ENCODE results near the gene CDKAL1. TPM values are rescaled to one million over a fixed set of nuclear protein-coding genes. Genes with fewer than 3 reads are reported as not detected.

Gene CDKAL1
- total and polyA plus RNA-seq, 9 of the 15 experiments (the other 6 are each of a cell fraction or from before 2014, with no cell fraction given), result 11.2 to 36.3 (median 20.1) TPM

DNA sequence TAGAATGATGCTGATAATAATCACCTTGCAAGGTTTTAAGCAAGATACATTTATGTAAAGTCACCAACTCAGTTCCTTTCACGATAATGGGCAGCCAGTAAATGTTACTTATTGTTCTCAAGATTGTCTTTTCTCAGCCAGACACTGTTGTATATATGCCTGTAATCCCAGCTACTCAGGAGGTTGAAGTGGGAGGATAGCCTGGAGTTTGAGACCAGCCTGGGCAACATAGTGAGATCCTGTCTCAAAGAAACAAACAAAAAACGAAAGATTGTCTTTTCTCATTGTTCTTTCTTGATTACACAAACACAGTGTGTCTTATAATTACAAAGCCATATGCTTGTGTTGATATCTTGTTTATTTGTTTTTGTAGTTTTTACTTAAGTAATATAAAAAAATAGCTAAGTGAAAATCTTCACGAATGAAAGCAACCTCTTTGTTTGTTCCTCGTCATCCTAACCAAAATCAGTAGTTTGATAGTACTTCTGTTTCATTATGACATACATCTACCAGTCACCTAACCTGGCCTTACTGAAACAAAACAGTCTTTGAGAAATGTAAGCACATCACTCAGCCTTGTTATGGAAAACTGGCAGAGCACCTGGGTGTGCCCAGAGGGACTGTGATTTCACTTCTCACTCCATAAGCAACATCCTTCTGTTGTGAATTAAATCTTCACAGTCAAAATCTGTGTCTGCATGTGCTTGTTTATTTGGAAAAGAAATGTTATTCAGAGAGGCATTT is 623.1 kb downstream of the CDKAL1 start:
- CTCF ChIA-PET (ENCODE audit: low intra/inter-chr PET ratio), result no interaction called here
- no peaks in the 10 kb centered on the region for H3K36me3 ChIP-seq (ENCODE audit: control insufficient read depth, insufficient read depth, low read length)
- 31% methylated on average over 4 of the region's 4 CpGs for WGBS (ENCODE audit: insufficient coverage, low coverage, missing lambda C conversion rate)
- H3K4me2 ChIP-seq (ENCODE audit: insufficient read depth, low read length), result no peak overlapping the region
- no peak for DNase-seq (ENCODE audit: extremely low read depth in 1 of 4, low spot score in 3 of 4)
- peaks cover 0 to 4% of the 10 kb centered on the region in 2 experiments; a peak in 2 of 5 replicates for H3K4me1 ChIP-seq (replicated peaks in 1 of 2; ENCODE audit: control insufficient read depth in 2 of 2, insufficient read depth in 2 of 2, low read length in 2 of 2)
- TF ChIP-seq TGIF2 (CRISPR knock-in tag; IDR thresholded peaks at IDR 0.05) (no peak), ZNF121 (CRISPR knock-in tag; conservative IDR thresholded peaks at IDR 0.05) (0 out of 2 replicates have a peak, but pooled peaks have one; percentile 35)
- H3K9me3 ChIP-seq (replicated peaks; ENCODE audit: control insufficient read depth, insufficient read depth, low read depth, low read length), result no peaks in the 10 kb centered on the region
- POLR2A ChIA-PET, result interaction anchor here (0.8 to 1.0 kb wide), 2 partner anchors 10 to 56 kb away, joined by 3 to 4 read pairs; no protein-coding TSS in a partner anchor
- in situ Hi-C loops (cut with MboI), result no loop called here
- intact Hi-C loops (cut with micrococcal nuclease), result no loop called here
- H2AFZ ChIP-seq (ENCODE audit: low read depth, low read length), result no peak overlapping the region
- FAIRE-seq, result peak; percentile 11
- H3K27me3 ChIP-seq (ENCODE audit: control insufficient read depth in 2 of 2, insufficient read depth in 2 of 2, low read length in 2 of 2), result no peaks in the 10 kb centered on the region
- no peaks in the 10 kb centered on the region for H4K20me1 ChIP-seq (replicated peaks; ENCODE audit: control insufficient read depth, insufficient read depth, low read length)
- BruUV-seq (replicated peaks), result no TSS peak
- H3K9ac ChIP-seq (ENCODE audit: insufficient read depth in 1 of 2, low read depth in 2 of 2, low read length in 2 of 2), result no peak overlapping the region
- ATAC-seq, result no peak
- H3K79me2 ChIP-seq (ENCODE audit: control insufficient read depth, insufficient read depth, low read length), result no peaks in the 10 kb centered on the region
- no peak overlapping the region for H3K27ac ChIP-seq (ENCODE audit: extremely low read depth, low read depth, low read length)
- H3K9me1 ChIP-seq (ENCODE audit: control insufficient read depth, insufficient read depth, low read length), result no peaks in the 10 kb centered on the region
- H3K4me3 ChIP-seq, result no peak overlapping the region

DNA sequence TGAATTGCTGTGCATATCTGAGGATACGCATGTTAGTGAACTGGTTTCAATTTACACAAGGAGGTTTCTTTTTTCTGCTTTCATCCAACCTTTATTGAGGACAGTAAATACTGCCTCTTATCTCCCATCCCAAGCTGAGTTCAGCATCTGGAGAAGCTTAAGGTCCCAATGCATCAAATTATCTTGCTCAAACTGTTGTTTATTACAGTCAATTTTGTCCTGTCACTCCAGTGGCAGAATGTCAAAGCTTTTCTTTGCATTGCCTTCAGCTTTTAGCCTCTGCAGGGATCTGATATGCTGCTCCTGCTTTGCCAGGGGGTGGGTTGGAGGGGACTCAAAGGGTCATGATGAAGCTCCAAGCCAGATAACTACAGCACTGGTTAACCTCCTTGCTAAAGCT is 623.9 kb downstream of the CDKAL1 start:
- Histone ChIP-seq H3K4me3 (no peak overlapping the region), H3K79me2 (ENCODE audit: control insufficient read depth, insufficient read depth, low read length) (no peaks in the 10 kb centered on the region), H4K20me1 (replicated peaks; ENCODE audit: control insufficient read depth, insufficient read depth, low read length) (peaks cover 4% of the 10 kb centered on the region), H3K9ac (ENCODE audit: insufficient read depth in 1 of 2, low read depth in 2 of 2, low read length in 2 of 2) (no peak overlapping the region), H3K27me3 (ENCODE audit: control insufficient read depth in 2 of 2, insufficient read depth in 2 of 2, low read length in 2 of 2) (no peaks in the 10 kb centered on the region), H3K4me2 (ENCODE audit: insufficient read depth, low read length) (no peak overlapping the region), H2AFZ (ENCODE audit: low read depth, low read length) (no peak overlapping the region), H3K4me1 (replicated peaks in 1 of 2; ENCODE audit: control insufficient read depth in 2 of 2, insufficient read depth in 2 of 2, low read length in 2 of 2) (peaks cover 0 to 8% of the 10 kb centered on the region in 2 experiments; a peak in 3 of 5 replicates), H3K36me3 (ENCODE audit: control insufficient read depth, insufficient read depth, low read length) (no peaks in the 10 kb centered on the region), H3K9me3 (replicated peaks; ENCODE audit: control insufficient read depth, insufficient read depth, low read depth, low read length) (no peaks in the 10 kb centered on the region), H3K27ac (ENCODE audit: extremely low read depth, low read depth, low read length) (no peak overlapping the region), H3K9me1 (ENCODE audit: control insufficient read depth, insufficient read depth, low read length) (no peaks in the 10 kb centered on the region)
- no TSS peak for BruUV-seq (replicated peaks)
- DNase-seq (ENCODE audit: extremely low read depth in 1 of 4, low spot score in 3 of 4) (peak in 2 of 4 experiments; percentile 19 to 57), FAIRE-seq (peak; percentile 29), ATAC-seq (peak; percentile 39)
- in situ Hi-C loops (cut with MboI) (no loop called here), intact Hi-C loops (cut with micrococcal nuclease) (no loop called here)
- WGBS (ENCODE audit: insufficient coverage, low coverage, missing lambda C conversion rate), result 18% methylated on average over 1 of the region's 1 CpG
- POLR2A ChIA-PET, result interaction anchor here (0.6 to 1.6 kb wide), 3 partner anchors 10 to 1274 kb away, joined by 3 read pairs; no protein-coding TSS in a partner anchor
- CTCF ChIA-PET (ENCODE audit: low intra/inter-chr PET ratio), result no interaction called here
- TF ChIP-seq MTA2 (IDR thresholded peaks at IDR 0.05; ENCODE audit: low read depth) (peak; percentile 58), C11orf30 (IDR thresholded peaks at IDR 0.05; ENCODE audit: low read depth) (peak; percentile 7; the same call in 1 of the 2 replicates), TRIM24 (IDR thresholded peaks at IDR 0.05) (peak; percentile 31 to 42; a peak in 1 of 4 replicates), TAL1 (IDR thresholded peaks at IDR 0.05) (peak; percentile 77), NFXL1 (CRISPR knock-in tag; IDR thresholded peaks at IDR 0.05) (no peak), TEAD4 (IDR thresholded peaks at IDR 0.05; ENCODE audit: low read length) (peak; percentile 70), TEAD4 (CRISPR knock-in tag; IDR thresholded peaks at IDR 0.05; ENCODE audit: borderline replicate concordance) (no peak), MEIS2 (IDR thresholded peaks at IDR 0.05; ENCODE audit: partially characterized antibody) (peak; percentile 69), SMARCA4 (IDR thresholded peaks at IDR 0.05) (peak; percentile 26; the same call in 1 of the 2 replicates)
- TF ChIP-seq, protein P1, sequence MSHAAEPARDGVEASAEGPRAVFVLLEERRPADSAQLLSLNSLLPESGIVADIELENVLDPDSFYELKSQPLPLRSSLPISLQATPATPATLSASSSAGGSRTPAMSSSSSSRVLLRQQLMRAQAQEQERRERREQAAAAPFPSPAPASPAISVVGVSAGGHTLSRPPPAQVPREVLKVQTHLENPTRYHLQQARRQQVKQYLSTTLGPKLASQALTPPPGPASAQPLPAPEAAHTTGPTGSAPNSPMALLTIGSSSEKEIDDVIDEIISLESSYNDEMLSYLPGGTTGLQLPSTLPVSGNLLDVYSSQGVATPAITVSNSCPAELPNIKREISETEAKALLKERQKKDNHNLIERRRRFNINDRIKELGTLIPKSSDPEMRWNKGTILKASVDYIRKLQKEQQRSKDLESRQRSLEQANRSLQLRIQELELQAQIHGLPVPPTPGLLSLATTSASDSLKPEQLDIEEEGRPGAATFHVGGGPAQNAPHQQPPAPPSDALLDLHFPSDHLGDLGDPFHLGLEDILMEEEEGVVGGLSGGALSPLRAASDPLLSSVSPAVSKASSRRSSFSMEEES (CRISPR knock-in tag; IDR thresholded peaks at IDR 0.05), result no peak
- TF ChIP-seq, protein P2, sequence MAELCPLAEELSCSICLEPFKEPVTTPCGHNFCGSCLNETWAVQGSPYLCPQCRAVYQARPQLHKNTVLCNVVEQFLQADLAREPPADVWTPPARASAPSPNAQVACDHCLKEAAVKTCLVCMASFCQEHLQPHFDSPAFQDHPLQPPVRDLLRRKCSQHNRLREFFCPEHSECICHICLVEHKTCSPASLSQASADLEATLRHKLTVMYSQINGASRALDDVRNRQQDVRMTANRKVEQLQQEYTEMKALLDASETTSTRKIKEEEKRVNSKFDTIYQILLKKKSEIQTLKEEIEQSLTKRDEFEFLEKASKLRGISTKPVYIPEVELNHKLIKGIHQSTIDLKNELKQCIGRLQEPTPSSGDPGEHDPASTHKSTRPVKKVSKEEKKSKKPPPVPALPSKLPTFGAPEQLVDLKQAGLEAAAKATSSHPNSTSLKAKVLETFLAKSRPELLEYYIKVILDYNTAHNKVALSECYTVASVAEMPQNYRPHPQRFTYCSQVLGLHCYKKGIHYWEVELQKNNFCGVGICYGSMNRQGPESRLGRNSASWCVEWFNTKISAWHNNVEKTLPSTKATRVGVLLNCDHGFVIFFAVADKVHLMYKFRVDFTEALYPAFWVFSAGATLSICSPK (IDR thresholded peaks at IDR 0.05; ENCODE audit: borderline replicate concordance), result no peak

Measured in K562 (cell line).